Panc1 (cell line): ENCODE measurements around the gene ALOX12. TPM values are rescaled to one million over a fixed set of nuclear protein-coding genes. Genes with fewer than 3 reads are reported as not detected.

Source experiments
- ATAC-seq: fragments of 200-7000 bp; cut with Tn5 transposase; 2 replicates; pipeline ENCODE4 v1.9.1; 2020; ENCODE audit warnings: mild to moderate bottlenecking, moderate library complexity
- BruUV-seq: library from RNA; stranded (reverse); fragments of 400-500 nt; replicated peaks from 2 replicates; lab custom pipeline; 2021; lab: Mats Ljungman, UMichigan
- CTCF ChIA-PET: fragments of 300-600 bp; sonication (Branson Sonifier 250); formaldehyde crosslinking; loops from one replicate; lab custom pipeline; 2022; ENCODE audit warnings: antibody characterized with exemption; lab: Charles Lee
- POLR2A ChIA-PET: fragments of 300-600 bp; sonication (Branson Sonifier 250); formaldehyde crosslinking; loops from one replicate; lab custom pipeline; 2022; ENCODE audit warnings: antibody characterized with exemption; lab: Charles Lee
- DNase-seq: peaks from one replicate; pipeline ENCODE4 v3.0.0-alpha.2; 2010; ENCODE audit warnings: low read depth, low spot score
- H3K27ac ChIP-seq: 2 replicates; pipeline ENCODE4 v1.5.1; 2011; ENCODE audit warnings: mild to moderate bottlenecking, low read length, inconsistent platforms
- H3K27me3 ChIP-seq: fragments of 200-500 bp; sonication (Bioruptor generic); 2 replicates; pipeline ENCODE4 v1.6.0; 2014; ENCODE audit warnings: low read length, inconsistent platforms; ENCODE audit not compliant: control insufficient read depth, insufficient read depth
- H3K36me3 ChIP-seq: fragments of 200-500 bp; sonication (Bioruptor generic); 2 replicates; pipeline ENCODE4 v1.5.1; 2014; ENCODE audit warnings: inconsistent platforms, mild to moderate bottlenecking, low read length, moderate library complexity; ENCODE audit not compliant: control insufficient read depth, insufficient read depth
- H3K4me1 ChIP-seq: 2 replicates; pipeline ENCODE4 v1.5.1; 2011; ENCODE audit warnings: inconsistent platforms, mild to moderate bottlenecking, low read length, moderate library complexity; ENCODE audit not compliant: control insufficient read depth, insufficient read depth
- H3K4me3 ChIP-seq, 2 experiments: 2 replicates each; pipeline ENCODE4 v1.5.1; 2011 to 2012; ENCODE audit warnings: low read depth in 2 of 2, low read length in 2 of 2, mild to moderate bottlenecking in 2 of 2, inconsistent platforms in 1 of 2, moderate library complexity in 1 of 2
- H3K9me3 ChIP-seq: fragments of 200-500 bp; sonication (Bioruptor generic); 2 replicates; pipeline ENCODE4 v1.5.1; 2014; ENCODE audit warnings: low read depth, mild to moderate bottlenecking, inconsistent platforms, low read length, moderate library complexity; ENCODE audit not compliant: control insufficient read depth, insufficient read depth
- POLR2AphosphoS5 ChIP-seq: IDR thresholded peaks from 2 replicates; pipeline ENCODE4 v1.6.1; 2012; ENCODE audit warnings: mild to moderate bottlenecking, low read depth, low read length, moderate library complexity
- SIN3A ChIP-seq: IDR thresholded peaks from 2 replicates; pipeline ENCODE4 v1.6.1; 2012; ENCODE audit warnings: low read depth, mild to moderate bottlenecking, low read length, moderate library complexity, borderline replicate concordance; ENCODE audit not compliant: insufficient read depth
- TCF7L2 ChIP-seq: IDR thresholded peaks from 2 replicates; pipeline ENCODE4 v1.6.1; 2011; ENCODE audit warnings: mild to moderate bottlenecking, low read depth, low read length, inconsistent platforms
- in situ Hi-C: cut with HindIII; loops from 2 replicates; pipeline ENCODE4 v1.10.0; 2016; ENCODE audit warnings: low sequenced_read_pairs, low pct_unique_long_range_greater_than_20kb
- intact Hi-C: fragments of 100-400 bp; cut with micrococcal nuclease; formaldehyde crosslinking; loops from one replicate; pipeline ENCODE4 v1.10.0; 2022; ENCODE audit not compliant: unreplicated experiment
- total RNA-seq: library from RNA; stranded (reverse); gene quantifications from one replicate; pipeline ENCODE4 v1.2.1, GENCODE V29; 2021; ENCODE audit not compliant: unreplicated experiment
- TF ChIP-seq, protein P1 (sequence below), 2 experiments: IDR thresholded peaks; 2 replicates each; pipeline ENCODE4 v1.6.1; 2011 to 2012; ENCODE audit warnings: low read depth in 2 of 2, control low read depth in 1 of 2, low read length in 1 of 2, mild to moderate bottlenecking in 1 of 2, moderate library complexity in 1 of 2; ENCODE audit not compliant: insufficient read depth in 1 of 2
- TF ChIP-seq, protein P2 (sequence below): fragments of 450-650 bp; IDR thresholded peaks from 2 replicates; pipeline ENCODE4 v1.5.1; 2017; ENCODE audit warnings: mild to moderate bottlenecking

ALOX12 gene
- total RNA-seq, 1 experiment from 2014 or later: not detected

DNA sequence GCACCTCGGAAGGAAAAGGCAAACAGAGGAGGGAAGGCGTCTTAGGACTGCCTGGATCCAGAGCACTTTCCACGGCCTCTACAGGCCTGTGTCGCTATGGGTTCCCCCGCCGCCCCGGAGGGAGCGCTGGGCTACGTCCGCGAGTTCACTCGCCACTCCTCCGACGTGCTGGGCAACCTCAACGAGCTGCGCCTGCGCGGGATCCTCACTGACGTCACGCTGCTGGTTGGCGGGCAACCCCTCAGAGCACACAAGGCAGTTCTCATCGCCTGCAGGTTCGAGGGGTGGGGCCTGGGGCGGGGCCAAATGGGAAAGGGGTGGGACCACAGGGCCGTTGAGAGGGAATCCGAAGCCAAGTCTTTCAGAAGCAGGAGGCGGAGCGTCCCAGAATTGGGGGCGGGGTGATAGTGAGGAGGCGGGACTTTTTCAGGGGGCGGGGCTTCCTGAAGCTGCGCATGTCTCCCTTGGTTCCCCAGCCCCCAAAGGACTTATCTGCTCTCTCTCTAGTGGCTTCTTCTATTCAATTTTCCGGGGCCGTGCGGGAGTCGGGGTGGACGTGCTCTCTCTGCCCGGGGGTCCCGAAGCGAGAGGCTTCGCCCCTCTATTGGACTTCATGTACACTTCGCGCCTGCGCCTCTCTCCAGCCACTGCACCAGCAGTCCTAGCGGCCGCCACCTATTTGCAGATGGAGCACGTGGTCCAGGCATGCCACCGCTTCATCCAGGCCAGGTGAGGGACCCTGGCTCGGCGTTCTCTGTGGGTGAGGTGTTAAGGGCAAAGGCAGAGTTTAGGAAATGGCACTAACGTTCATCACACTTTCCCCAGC is 27.9 kb downstream of the ALOX12 start:
- in situ Hi-C loops (no loop called here), intact Hi-C loops (loop anchor here (5.0 kb wide), 1 partner anchor 111 kb away; no protein-coding TSS in a partner anchor)
- no TSS peak for BruUV-seq
- TF ChIP-seq POLR2AphosphoS5 (no peak), TCF7L2 (no peak), SIN3A (no peak)
- TF ChIP-seq, protein P1, sequence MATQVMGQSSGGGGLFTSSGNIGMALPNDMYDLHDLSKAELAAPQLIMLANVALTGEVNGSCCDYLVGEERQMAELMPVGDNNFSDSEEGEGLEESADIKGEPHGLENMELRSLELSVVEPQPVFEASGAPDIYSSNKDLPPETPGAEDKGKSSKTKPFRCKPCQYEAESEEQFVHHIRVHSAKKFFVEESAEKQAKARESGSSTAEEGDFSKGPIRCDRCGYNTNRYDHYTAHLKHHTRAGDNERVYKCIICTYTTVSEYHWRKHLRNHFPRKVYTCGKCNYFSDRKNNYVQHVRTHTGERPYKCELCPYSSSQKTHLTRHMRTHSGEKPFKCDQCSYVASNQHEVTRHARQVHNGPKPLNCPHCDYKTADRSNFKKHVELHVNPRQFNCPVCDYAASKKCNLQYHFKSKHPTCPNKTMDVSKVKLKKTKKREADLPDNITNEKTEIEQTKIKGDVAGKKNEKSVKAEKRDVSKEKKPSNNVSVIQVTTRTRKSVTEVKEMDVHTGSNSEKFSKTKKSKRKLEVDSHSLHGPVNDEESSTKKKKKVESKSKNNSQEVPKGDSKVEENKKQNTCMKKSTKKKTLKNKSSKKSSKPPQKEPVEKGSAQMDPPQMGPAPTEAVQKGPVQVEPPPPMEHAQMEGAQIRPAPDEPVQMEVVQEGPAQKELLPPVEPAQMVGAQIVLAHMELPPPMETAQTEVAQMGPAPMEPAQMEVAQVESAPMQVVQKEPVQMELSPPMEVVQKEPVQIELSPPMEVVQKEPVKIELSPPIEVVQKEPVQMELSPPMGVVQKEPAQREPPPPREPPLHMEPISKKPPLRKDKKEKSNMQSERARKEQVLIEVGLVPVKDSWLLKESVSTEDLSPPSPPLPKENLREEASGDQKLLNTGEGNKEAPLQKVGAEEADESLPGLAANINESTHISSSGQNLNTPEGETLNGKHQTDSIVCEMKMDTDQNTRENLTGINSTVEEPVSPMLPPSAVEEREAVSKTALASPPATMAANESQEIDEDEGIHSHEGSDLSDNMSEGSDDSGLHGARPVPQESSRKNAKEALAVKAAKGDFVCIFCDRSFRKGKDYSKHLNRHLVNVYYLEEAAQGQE (IDR thresholded peaks at IDR 0.05; ENCODE audit: insufficient read depth in 1 of 2, low read depth in 2 of 2, low read length in 1 of 2): no peak
- TF ChIP-seq, protein P2, sequence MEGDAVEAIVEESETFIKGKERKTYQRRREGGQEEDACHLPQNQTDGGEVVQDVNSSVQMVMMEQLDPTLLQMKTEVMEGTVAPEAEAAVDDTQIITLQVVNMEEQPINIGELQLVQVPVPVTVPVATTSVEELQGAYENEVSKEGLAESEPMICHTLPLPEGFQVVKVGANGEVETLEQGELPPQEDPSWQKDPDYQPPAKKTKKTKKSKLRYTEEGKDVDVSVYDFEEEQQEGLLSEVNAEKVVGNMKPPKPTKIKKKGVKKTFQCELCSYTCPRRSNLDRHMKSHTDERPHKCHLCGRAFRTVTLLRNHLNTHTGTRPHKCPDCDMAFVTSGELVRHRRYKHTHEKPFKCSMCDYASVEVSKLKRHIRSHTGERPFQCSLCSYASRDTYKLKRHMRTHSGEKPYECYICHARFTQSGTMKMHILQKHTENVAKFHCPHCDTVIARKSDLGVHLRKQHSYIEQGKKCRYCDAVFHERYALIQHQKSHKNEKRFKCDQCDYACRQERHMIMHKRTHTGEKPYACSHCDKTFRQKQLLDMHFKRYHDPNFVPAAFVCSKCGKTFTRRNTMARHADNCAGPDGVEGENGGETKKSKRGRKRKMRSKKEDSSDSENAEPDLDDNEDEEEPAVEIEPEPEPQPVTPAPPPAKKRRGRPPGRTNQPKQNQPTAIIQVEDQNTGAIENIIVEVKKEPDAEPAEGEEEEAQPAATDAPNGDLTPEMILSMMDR: no peak
- POLR2A ChIA-PET: no interaction called here
- Histone ChIP-seq H3K27me3 (no peaks in the 10 kb centered on the region), H3K4me1 (peaks cover 16% of the 10 kb centered on the region), H3K27ac (no peak overlapping the region), H3K36me3 (no peaks in the 10 kb centered on the region), H3K4me3 (no peak overlapping the region), H3K9me3 (no peaks in the 10 kb centered on the region)
- DNase-seq (no peak), ATAC-seq (peak; percentile 40)
- CTCF ChIA-PET: no interaction called here

DNA sequence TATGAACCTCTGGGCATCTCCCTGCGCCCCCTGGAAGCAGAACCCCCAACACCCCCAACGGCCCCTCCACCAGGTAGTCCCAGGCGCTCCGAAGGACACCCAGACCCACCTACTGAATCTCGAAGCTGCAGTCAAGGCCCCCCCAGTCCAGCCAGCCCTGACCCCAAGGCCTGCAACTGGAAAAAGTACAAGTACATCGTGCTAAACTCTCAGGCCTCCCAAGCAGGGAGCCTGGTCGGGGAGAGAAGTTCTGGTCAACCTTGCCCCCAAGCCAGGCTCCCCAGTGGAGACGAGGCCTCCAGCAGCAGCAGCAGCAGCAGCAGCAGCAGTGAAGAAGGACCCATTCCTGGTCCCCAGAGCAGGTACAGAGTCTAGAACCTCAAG is 28.5 kb downstream of the ALOX12 start:
- DNase-seq: no peak
- in situ Hi-C loops: no loop called here
- ChIA-PET CTCF (no interaction called here), POLR2A (no interaction called here)
- Histone ChIP-seq H3K36me3 (no peaks in the 10 kb centered on the region), H3K27ac (no peak overlapping the region), H3K4me1 (peaks cover 16% of the 10 kb centered on the region), H3K27me3 (no peaks in the 10 kb centered on the region), H3K4me3 (no peak overlapping the region), H3K9me3 (no peaks in the 10 kb centered on the region)
- intact Hi-C loops: loop anchor here (5.0 kb wide), 1 partner anchor 112 kb away; no protein-coding TSS in a partner anchor
- no peak for ATAC-seq
- TF ChIP-seq TCF7L2: no peak
- no peak for TF ChIP-seq SIN3A
- TF ChIP-seq, protein P1 (IDR thresholded peaks at IDR 0.05; ENCODE audit: insufficient read depth in 1 of 2, low read depth in 2 of 2, low read length in 1 of 2): no peak
- no peak for TF ChIP-seq POLR2AphosphoS5
- TF ChIP-seq, protein P2: no peak
- no TSS peak for BruUV-seq
